Measurements from ENCODE around the gene SORD.
"Not testable (repeated sequence)": the region's sequence is repeated elsewhere in the genome, so short reads cannot be mapped to it uniquely, and the experiment has no call there.

The SORD gene

GRCh38 chr15:45022871-45023658 is at the start of gene SORD:
Gene SORD, plus strand, starts transcription at chr15:45023195. Its CDS starts 89 bp downstream, at chr15:45023284.
- Mint-ChIP-seq H3K27ac (peak within 1 kb of the TSS; percentile 93), H3K9me3 (peaks cover 26% of the 10 kb centered on the region), H3K36me3 (ENCODE audit: low read depth) (peaks cover 26% of the 10 kb centered on the region), H3K4me3 (peak within 1 kb of the TSS; percentile 93), H3K27me3 (ENCODE audit: low read depth, poor library complexity) (peaks cover 28% of the 10 kb centered on the region), H3K4me1 (peaks cover 34% of the 10 kb centered on the region)
- TF ChIP-seq, protein P1, sequence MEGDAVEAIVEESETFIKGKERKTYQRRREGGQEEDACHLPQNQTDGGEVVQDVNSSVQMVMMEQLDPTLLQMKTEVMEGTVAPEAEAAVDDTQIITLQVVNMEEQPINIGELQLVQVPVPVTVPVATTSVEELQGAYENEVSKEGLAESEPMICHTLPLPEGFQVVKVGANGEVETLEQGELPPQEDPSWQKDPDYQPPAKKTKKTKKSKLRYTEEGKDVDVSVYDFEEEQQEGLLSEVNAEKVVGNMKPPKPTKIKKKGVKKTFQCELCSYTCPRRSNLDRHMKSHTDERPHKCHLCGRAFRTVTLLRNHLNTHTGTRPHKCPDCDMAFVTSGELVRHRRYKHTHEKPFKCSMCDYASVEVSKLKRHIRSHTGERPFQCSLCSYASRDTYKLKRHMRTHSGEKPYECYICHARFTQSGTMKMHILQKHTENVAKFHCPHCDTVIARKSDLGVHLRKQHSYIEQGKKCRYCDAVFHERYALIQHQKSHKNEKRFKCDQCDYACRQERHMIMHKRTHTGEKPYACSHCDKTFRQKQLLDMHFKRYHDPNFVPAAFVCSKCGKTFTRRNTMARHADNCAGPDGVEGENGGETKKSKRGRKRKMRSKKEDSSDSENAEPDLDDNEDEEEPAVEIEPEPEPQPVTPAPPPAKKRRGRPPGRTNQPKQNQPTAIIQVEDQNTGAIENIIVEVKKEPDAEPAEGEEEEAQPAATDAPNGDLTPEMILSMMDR (IDR thresholded peaks at IDR 0.05), result no peak
- DNase-seq, result peak; percentile 99

DNA sequence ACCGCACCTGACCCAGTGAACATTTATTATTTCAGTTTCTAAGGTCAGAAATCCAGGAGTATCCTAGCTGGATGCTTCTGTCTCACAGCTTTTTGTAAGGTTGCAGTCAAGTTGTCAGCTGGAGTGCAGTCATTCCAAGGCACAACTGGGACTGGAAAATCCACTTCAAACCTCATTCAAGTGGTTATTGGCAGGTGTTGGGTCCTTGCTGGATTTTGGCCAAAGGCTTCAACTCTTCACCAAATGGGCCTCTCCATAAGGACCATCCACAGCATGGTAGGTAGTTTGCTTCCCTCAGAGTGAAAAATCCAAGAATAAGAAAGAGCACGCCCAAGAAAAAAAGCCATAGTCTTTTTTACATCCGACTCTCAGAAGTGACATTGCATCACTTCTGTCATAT is 46.8 kb upstream of the SORD start:
- not testable (repeated sequence) for H3K27ac Mint-ChIP-seq; H3K4me1 Mint-ChIP-seq; H3K9me3 Mint-ChIP-seq; H3K36me3 Mint-ChIP-seq (ENCODE audit: low read depth); DNase-seq; H3K4me3 Mint-ChIP-seq
- peaks cover 10% of the 10 kb centered on the region for H3K27me3 Mint-ChIP-seq (ENCODE audit: low read depth, poor library complexity)

DNA sequence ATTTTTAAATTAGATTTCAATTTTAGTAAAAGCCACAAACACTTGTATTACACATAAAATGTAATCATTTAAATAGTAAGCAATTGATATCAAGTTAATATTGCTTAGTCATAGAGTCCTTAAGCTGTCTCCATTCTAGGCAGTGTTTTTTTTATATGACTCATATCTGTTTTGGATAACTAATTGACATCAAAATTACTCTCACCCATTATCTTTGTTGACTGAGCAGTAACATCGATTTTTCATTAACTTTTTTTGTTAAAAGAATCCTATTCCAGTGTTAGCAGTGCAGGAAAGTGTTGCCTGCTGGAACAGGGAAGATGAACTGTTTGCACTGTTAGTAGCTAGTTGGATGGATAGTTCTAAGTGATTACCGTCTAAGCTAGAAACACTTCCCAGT is 45.2 kb upstream of the SORD start:
- H3K9me3 Mint-ChIP-seq; H3K27me3 Mint-ChIP-seq (ENCODE audit: low read depth, poor library complexity); H3K4me3 Mint-ChIP-seq; DNase-seq; H3K27ac Mint-ChIP-seq; H3K4me1 Mint-ChIP-seq; H3K36me3 Mint-ChIP-seq (ENCODE audit: low read depth): not testable (repeated sequence)

DNA sequence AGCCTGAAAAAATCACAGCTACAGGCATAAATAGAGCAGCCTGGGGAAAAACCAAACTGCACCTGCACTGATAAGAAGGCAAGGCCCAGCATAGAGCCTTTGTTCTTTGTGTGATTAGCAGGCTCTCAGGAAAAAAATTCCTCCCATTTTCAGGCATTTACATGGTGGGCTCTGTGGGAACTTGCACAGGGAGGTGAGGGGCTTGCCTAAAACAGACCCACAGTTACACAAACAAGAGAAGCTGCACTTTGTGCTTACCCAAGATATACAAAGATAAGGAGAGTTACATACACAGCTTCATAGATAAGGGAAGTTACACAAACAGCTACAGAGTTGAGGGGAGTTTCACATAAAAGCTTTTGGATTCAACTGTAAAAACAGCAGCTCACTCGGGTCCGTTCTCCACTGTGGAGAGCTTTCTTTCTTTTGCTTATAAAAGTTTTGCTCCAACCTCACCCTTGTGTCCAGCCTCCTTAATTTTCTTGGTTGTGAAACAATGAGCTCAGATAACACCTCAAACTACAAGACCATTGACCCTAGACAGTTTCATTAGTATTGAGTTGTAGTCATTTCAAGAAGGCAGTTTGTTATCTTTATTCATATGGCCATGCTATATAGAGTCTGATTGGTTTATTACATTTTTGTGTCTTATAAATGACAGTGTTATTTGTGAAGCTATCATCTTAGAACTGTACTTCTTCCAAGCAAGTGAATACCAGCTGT is 43.2 kb upstream of the SORD start:
- not testable (repeated sequence) for H3K4me3 Mint-ChIP-seq; H3K4me1 Mint-ChIP-seq; H3K36me3 Mint-ChIP-seq (ENCODE audit: low read depth); H3K27ac Mint-ChIP-seq; H3K9me3 Mint-ChIP-seq; DNase-seq
- peaks cover 18% of the 10 kb centered on the region for H3K27me3 Mint-ChIP-seq (ENCODE audit: low read depth, poor library complexity)

DNA sequence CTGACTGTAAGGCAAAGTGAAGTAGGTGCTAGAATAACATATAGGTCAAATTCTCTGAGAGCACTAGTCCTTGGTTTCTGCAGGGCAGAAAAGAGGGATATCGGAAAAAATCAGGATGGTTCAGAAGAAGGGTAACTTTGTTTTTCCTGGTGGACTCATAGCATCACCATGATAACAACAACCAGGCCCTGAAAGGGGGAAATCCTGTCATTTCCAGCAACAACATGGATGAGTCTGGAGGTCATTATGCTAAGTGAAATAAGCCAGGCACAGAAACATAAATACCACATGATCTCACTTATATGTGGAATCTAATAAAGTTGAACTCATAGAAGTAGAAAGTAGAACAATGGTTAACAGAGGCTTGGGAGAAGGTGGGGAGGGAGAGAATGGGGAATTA is 38.9 kb upstream of the SORD start:
- H3K4me1 Mint-ChIP-seq; DNase-seq; H3K36me3 Mint-ChIP-seq (ENCODE audit: low read depth); H3K4me3 Mint-ChIP-seq; H3K9me3 Mint-ChIP-seq; H3K27ac Mint-ChIP-seq: not testable (repeated sequence)
- H3K27me3 Mint-ChIP-seq (ENCODE audit: low read depth, poor library complexity), result peaks cover 13% of the 10 kb centered on the region

- not testable (repeated sequence) for DNase-seq; H3K27ac Mint-ChIP-seq; H3K4me1 Mint-ChIP-seq; H3K36me3 Mint-ChIP-seq (ENCODE audit: low read depth); H3K4me3 Mint-ChIP-seq; H3K9me3 Mint-ChIP-seq
- H3K27me3 Mint-ChIP-seq (ENCODE audit: low read depth, poor library complexity), result peaks cover 19% of the 10 kb centered on the region
These were observed 36.5 kb upstream of the SORD start for GRCh38 chr15:44986346-44987055.

GRCh38 chr15:44987711-44988110 is 35.3 kb upstream of the SORD start:
- peaks cover 25% of the 10 kb centered on the region for H3K27me3 Mint-ChIP-seq (ENCODE audit: low read depth, poor library complexity)
- H3K4me1 Mint-ChIP-seq; H3K36me3 Mint-ChIP-seq (ENCODE audit: low read depth); DNase-seq; H3K27ac Mint-ChIP-seq; H3K4me3 Mint-ChIP-seq: not testable (repeated sequence)
- peaks cover 13% of the 10 kb centered on the region for H3K9me3 Mint-ChIP-seq

- Mint-ChIP-seq H3K9me3 (peaks cover 19% of the 10 kb centered on the region), H3K27me3 (ENCODE audit: low read depth, poor library complexity) (peaks cover 26% of the 10 kb centered on the region)
- not testable (repeated sequence) for H3K4me3 Mint-ChIP-seq; H3K36me3 Mint-ChIP-seq (ENCODE audit: low read depth); DNase-seq; H3K4me1 Mint-ChIP-seq; H3K27ac Mint-ChIP-seq
These were observed 34.7 kb upstream of the SORD start for GRCh38 chr15:44988184-44988869.

DNA sequence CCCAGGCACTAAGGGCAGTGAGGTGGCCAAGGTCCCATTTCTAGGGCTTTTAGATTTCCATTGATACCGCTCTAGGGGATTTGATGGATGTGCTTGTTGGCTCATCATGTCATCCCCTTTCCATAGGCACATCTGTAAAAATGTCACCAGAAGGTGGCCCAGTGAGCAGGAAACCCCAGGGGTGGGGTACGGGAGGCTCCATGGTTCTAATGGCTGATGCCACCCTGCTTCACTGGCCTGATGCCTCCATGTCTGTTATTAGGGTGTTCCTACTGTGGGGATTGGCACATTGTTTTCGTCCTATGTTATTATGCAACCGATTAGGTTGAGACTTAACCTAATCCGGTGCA is 34.1 kb upstream of the SORD start:
- DNase-seq; H3K4me3 Mint-ChIP-seq; H3K27ac Mint-ChIP-seq; H3K36me3 Mint-ChIP-seq (ENCODE audit: low read depth); H3K4me1 Mint-ChIP-seq: not testable (repeated sequence)
- Mint-ChIP-seq H3K27me3 (ENCODE audit: low read depth, poor library complexity) (peaks cover 27% of the 10 kb centered on the region), H3K9me3 (peaks cover 21% of the 10 kb centered on the region)

GRCh38 chr15:44997632-44998031 is 25.4 kb upstream of the SORD start:
- H3K27me3 Mint-ChIP-seq (ENCODE audit: low read depth, poor library complexity), result peaks cover 34% of the 10 kb centered on the region
- peaks cover 12% of the 10 kb centered on the region for H3K4me1 Mint-ChIP-seq
- peaks cover 18% of the 10 kb centered on the region for H3K9me3 Mint-ChIP-seq
- H3K4me3 Mint-ChIP-seq; DNase-seq; H3K36me3 Mint-ChIP-seq (ENCODE audit: low read depth); H3K27ac Mint-ChIP-seq: not testable (repeated sequence)

Measured in nephron progenitor cell (in vitro differentiated cells).